Hematopoietic multipotent progenitor cell treated with erythropoietin and hydrocortisone succinate and interleukin-3 and kit ligand, for 17 days (in vitro differentiated cells): ENCODE data around the gene MRPS18B.

Source experiments
- DNase-seq: peaks from one replicate; pipeline ENCODE4 v3.0.0-alpha.2; 2015; ENCODE audit warnings: low spot score

MRPS18B gene

DNA sequence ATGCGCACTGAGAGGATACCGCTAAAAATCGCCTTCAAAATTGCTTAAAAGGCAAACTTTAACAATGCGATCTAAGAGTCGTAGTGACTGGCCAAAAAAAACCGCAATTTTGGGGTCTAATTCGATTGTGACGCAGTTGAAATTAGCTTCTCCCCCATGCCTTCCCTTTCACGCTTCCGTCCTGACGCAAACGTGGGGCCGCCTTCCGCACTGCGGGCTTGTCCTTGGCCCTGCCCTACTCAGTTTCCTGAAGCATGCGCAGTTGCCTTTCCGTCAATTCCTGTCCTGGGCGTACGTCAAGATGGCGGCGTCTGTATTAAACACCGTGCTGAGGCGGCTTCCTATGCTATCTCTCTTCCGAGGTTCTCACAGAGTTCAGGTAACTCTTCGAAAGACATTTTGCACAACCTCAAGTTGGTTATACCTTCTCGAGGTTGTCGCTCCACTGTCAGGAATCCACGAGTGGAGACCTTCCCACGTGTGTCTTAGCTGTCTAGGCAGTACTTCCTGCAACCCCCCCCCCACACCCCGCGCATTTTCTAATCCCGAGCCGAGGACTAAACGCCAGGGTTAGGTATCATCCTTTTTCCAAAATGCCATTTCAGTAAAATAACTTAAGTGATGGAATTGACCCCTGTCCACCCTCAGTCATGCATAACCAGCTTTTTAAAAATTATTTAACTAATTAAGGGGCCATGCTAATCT lies at the start of gene MRPS18B:
MRPS18B (plus strand) TSS at position 276 of the 705 bp plus-strand sequence; CDS start at position 302, 26 bp downstream.
- DNase-seq, result peak; percentile 99

DNA sequence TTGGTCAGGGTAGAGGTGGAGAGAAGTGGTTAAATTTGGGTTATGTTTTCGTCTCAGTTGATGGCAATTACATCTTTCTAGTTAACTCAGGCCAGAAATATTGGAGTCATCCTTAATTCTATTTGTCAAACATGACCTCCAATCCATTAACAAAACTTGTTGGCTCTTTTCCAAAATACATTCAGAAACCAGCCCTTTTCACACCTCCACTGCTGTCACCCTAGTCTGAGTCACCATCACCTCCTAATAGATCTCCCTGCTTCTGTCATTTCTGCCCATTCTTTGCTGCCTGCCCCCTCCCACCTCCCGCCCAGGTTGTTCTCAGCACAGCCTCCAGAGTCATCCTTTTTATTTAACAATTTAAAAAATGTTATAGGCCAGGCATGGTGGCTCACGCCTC lies 49.4 kb upstream of the MRPS18B start:
- DNase-seq, result no peak

DNA sequence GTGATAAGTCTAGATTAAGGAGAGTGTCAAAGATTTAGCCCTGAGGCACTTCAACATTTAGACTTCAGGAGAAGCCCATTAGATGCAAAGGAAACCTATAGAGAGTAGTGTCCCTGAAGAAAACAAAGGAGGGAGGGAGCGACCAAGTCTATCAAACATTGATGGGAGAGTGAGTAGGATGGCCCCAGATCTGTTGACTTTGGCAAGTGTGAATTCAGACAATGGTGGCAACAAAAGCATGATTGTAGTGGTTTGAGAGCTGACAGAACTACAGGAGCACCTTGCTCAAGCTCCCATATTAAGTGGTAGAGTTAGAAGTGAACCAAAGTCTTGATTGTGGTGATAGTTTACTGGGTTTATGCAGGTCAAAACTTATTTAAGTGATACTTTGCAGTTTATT lies 47.4 kb upstream of the MRPS18B start:
- DNase-seq, result no peak

DNA sequence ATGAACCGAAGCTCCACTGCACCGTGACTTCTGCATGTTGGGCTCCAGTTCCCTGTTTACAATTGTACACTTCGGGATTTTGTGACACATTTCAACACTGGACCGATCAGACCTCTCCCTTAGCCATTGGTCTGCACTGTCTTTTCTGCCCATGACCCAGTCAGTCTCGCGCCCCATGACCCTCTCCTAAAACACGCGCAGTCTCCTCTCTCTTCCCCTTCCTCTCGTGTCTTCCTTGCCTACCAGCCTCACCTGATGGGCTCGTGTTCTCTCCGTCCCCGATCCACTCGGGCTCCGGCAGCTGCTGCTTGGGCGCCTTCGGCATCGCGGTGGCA lies 46.9 kb upstream of the MRPS18B start:
- no peak for DNase-seq

DNA sequence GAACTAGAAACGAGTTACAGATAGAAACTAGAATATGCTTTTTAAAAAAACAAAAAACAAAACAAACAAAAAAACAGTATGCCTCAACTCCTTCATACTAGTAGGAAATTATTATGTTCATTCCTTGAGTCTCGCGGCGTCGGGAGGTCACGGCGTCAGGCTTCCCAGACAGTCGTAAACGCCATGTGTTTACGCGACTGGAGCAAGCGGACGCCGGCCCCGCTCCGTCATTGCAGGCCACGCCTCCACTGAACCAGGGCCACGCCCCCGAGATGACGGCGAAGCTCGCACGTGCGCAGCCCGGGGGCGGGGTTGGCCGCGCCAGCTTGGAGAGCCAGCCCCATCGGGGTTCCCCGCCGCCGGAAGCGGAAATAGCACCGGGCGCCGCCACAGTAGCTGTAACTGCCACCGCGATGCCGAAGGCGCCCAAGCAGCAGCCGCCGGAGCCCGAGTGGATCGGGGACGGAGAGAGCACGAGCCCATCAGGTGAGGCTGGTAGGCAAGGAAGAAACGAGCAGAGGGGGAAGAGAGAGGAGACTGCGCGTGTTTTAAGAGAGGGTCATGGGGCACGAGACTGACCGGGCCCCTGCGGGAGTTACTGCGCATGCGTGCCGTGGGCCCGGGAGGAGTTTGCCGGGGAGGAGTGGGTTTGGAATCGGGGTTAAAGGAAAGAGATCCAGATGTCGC lies 46.4 kb upstream of the MRPS18B start, which contains the start of gene ABCF1:
ABCF1 (plus strand) TSS at position 368 of the 687 bp plus-strand sequence; CDS start at position 414, 46 bp downstream.
- DNase-seq, result peak; percentile 99

DNA sequence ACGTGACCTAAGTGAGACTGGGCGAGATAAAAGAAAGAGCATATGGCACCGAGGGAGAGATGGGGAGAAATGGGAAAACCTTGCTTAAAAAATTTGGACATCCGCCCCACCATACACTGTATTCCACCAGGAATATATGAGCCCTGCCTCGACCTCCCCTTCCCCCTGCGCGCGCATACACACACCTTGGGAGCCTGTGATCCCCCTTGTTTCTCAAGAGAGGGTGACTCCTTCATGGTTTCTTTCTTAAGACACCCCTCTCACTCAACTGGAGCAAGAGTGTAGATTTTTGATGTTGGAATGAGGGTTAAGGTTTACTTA lies 45.9 kb upstream of the MRPS18B start:
- DNase-seq, result no peak

DNA sequence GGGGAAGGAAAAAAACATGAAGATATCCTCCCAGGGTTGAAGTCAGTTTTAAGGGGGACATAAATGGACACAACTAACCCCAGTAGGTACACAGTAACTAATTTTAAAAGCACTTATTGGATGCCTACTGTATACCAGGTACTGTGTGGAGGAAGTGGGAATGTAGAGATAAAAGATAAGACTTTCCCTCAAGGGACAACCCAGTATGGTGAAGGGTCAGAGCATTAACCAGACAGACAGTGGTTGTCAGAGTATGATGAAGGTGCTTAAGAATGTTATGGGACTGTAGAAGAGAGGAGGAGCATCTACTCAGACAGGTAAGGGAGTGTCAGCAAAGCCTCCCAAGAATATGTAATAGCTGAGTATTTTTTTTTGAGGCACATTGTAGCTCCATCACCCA lies 45.5 kb upstream of the MRPS18B start:
- DNase-seq, result no peak

DNA sequence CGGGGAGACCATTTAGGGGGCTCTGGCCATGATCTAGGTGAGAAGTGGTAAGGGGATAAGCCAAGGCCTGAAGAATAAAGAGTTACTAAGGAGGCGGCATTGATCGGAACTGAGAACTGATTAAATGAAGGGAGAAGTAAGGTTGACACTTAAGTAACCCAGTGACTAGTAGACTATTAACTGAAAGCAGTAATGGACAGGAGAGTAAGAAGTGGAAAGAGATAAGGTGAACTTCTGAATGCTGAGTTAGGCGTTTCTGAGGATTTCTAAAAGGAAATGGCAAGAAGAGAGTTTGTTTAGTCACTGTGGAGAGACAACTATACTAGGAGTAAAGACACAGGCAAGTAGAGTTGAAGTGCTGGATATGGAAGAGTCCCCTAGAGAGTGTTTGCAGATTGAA lies 44.5 kb upstream of the MRPS18B start:
- DNase-seq, result no peak

DNA sequence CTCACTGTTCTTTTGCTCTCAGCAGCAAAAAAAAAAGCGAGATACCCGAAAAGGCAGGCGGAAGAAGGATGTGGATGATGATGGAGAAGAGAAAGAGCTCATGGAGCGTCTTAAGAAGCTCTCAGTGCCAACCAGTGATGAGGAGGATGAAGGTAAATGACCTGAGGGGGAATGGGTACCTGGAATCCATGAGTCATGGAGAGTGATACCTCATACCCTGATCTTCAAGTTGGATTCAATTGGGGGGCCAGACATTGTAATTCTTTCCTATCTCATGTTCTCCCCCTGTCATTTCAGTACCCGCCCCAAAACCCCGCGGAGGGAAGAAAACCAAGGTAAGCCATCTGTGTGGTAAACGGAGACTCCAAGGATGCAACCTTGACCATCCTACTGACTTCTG lies 39.6 kb upstream of the MRPS18B start:
- DNase-seq, result no peak

DNA sequence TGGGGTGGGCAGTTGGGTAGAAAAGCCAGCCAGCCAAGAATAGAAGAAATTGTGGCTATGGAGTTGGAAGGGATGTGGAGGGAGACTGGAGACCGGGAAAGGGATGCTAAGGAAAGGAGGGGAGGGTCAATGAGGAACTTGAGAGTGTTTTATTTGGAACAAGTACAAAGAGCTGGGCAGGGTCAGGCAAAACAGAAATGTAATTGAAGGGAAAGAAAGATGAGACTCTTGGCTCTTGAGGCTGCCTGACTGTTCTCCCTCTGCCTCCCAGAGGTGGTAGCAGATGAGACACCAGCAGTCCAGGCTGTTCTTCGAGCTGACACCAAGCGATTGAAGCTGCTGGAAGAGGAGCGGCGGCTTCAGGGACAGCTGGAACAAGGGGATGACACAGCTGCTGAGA lies 33.7 kb upstream of the MRPS18B start:
- no peak for DNase-seq

DNA sequence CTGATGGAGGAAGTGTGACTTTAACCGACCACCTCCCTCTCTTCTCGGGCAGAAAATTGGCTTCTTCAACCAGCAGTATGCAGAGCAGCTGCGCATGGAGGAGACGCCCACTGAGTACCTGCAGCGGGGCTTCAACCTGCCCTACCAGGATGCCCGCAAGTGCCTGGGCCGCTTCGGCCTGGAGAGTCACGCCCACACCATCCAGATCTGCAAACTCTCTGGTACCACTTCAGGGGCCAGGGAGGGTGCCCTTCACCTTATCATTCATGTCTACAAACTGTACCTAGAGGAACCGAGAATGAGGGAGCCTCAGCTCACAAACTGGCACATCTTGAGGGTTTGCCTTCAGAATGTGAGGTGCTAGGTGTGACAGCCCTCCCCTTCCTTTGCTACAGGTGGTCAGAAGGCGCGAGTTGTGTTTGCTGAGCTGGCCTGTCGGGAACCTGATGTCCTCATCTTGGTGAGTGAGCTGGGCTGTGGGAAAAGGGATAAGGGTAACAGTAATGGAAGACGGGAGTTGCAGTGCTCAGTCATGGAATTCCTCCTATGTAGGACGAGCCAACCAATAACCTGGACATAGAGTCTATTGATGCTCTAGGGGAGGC lies 27.8 kb upstream of the MRPS18B start:
- no peak for DNase-seq

DNA sequence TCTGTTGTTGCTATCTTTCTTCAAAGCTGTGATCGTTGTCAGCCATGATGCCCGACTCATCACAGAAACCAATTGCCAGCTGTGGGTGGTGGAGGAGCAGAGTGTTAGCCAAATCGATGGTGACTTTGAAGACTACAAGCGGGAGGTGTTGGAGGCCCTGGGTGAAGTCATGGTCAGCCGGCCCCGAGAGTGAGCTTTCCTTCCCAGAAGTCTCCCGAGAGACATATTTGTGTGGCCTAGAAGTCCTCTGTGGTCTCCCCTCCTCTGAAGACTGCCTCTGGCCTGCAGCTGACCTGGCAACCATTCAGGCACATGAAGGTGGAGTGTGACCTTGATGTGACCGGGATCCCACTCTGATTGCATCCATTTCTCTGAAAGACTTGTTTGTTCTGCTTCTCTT lies 27.1 kb upstream of the MRPS18B start:
- DNase-seq, result no peak

DNA sequence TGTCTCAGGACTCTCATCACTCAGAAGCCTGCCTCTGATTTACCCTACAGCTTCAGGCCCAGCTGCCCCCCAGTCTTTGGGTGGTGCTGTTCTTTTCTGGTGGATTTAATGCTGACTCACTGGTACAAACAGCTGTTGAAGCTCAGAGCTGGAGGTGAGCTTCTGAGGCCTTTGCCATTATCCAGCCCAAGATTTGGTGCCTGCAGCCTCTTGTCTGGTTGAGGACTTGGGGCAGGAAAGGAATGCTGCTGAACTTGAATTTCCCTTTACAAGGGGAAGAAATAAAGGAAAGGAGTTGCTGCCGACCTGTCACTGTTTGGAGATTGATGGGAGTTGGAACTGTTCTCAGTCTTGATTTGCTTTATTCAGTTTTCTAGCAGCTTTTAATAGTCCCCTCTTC lies 26.6 kb upstream of the MRPS18B start:
- DNase-seq, result peak; percentile 63

DNA sequence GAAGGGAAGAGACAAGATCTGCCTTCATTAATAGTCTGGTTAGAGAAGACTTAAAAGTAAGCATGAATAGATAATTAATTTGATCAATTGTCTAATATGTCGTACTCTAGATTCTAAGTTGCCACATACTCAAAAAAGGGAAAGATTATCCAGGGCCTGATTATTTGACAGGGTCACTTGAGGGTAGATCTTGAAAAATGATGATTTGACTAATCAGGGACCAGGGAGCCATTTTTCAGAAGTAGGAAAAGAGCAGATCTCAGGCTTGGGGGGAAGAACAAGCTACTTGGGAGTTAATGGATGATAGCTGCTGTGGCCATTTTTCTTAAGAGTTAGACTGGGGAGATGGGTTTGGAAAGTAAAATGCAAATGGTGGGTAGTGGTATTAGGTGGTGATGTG lies 25.4 kb upstream of the MRPS18B start:
- no peak for DNase-seq

DNA sequence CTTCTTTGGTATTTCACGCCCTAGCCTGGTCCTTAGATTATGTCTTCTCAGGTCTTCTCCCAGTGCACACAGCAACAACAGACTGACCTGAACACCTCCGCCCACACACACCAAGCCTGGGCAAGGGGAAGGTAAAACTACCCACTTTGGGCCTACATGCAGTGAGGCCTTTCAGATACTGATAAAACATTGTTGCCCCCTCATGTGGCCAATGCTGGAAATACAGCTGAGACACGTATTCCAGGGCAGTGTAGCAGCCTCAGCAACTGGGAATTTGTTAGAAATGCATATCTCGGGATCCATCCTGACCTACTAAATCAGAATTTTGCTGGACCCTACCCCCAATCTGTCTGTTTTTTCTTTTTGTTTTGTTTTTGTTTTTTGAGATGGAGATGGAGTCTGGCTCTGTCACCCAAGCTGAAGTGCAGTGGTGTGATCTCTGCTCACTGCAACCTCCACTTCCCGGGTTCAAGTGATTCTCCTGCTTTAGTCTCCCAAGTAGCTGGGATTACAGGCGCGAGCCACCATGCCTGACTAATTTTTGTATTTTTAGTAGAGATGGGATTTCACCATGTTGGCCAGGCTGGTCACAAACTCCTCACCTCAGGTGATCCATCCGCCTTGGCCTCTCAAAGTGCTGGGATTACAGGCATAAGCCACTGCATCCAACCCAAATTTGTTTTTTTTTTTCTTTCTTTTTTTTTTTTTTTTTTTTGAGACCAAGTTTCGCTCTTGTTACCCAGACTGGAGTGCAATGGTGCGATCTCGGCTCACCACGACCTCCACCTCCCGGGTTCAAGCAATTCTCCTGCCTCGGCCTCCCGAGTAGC lies 20.1 kb upstream of the MRPS18B start:
- DNase-seq, result peak; percentile 89

DNA sequence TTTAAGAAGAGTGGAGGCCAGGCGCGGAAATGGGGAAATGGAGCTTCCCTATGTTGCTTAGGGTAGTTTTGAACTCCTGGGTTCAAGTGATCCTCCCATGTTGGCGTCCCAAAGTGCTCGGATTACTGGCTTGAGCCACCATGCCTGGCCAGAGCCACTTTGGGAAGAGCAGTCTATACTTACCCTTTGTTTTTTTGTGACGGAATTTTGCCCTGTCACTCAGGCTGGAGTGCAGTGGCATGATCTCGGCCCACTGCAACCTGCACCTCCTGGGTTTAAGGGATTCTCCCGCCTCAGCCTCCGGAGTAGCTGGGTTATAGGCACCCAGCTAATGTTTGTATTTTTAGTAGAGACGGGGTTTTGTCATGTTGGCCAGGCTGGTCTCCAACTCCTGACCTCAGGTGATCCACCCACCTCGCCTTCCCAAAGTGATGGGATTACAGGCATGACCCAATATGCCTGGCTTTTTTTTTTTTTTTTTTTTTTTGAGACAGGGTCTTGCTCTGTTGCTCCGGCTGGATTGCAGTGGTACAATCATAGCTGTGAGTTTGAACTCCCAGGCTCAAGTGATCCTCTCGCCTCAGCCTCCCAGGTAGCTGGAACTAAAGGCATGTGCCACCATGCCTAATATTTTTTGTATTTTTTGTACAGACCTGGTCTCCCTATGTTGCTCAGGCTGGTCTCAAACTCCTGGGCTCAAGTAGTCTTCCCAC lies 18.6 kb upstream of the MRPS18B start:
- no peak for DNase-seq

DNA sequence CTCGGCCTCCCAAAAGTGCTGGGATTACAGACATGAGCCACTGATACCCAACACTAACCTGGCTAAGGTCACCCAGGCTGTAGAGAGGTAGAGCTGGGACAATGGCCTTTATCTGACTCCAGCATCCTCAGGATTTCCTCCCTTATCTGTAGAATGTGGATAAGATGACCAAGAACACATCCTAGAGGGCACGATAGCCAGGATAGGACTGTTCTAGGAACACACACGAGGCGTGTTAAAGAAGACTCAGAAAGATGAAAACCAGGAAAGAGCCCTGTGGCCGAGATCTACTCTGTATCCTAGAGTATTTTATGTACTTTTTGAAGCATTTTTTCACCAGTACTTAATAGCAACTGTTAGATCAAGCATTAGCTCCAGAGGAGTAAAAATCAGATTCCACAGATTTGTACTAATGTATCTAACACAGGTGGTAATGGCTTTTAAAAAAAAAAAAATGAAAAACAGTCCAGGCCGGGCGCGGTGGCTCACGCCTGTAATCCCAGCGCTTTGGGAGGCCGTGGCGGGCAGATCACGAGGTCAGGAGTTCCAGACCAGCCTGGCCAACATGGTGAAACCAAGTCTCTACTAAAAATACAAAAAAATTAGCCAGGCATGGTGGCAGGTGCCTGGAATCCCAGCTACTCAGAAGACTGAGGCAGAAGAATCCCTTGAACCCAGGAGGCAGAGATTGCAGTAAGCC lies 17.9 kb upstream of the MRPS18B start:
- DNase-seq, result no peak

DNA sequence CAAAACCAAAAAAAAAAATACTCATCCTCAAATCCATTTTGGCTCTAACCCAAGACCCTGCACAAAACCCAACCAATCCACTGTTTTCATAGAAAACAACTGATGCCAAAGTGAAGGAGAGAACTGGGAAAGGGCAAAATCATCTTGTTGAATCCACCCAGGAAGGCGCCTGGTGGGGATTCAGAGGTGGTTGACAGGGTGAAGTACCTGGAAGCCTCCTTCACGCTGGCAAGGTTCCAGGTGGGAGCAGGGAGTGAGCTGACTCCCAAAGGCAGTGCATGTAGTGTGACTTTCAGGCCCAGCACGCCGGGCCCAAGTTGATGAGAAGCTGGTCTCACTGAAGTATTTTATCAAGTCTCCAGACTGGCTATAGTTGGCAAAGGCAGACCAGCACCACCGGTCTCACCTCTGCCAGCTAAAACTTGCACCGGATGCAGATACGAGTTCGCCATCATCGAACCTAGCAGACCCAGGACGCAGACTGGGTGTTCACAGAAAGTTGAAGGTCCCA lies 17.1 kb upstream of the MRPS18B start:
- DNase-seq, result no peak

DNA sequence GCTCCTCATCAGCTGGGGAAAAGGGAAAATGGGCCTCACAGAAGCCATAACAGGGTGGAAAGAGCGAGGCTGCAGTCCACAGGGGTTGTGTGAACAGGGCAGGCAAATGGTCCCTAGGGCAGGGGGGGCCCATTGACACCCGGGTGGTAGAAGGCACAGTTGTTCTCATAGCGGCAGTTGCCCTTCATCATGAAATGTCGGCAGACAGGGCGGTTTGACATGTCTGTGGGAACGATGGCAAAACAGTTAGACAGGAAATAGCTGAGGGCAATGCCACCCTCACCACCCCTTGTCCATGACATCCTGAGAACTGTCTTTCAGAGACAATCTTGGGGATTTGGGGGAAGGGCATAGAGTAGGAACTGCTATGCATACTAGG lies 16.2 kb upstream of the MRPS18B start:
- no peak for DNase-seq

DNA sequence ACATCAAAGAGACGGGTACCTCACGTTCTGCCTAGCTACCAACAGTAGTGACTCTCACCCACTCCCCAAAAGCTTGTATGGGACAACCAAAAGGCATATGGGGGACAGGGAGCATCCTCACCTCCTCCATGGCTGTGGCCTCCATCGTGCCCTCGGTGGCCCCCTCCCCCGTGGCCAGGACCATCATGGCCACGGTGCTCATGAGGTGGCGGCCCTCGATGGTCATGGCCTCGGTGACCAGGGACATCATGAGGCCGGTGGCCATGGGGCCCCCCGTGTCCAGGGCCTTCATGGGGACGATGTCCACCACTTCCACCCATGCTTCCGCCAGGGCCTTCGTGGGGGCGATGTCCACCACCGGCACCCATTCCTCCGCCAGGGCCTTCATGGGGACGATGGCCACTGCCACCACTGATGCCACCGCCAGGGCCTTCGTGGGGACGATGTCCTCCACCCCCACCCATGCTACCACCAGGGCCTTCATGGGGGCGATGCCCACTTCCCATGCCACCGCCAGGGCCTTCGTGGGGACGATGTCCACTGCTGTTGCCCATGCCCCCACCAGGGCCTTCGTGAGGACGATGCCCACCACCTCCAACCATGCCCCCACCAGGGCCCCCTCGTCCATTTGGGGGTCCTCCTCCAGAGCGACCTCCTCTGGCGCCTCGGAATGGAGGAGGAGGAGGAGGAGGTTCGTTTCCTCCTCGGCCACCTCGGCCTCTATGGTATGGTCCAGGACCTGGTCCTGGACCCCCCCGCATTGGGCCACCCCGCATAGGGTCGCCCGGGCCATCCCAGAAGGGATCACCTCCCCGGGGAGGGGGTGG lies 15.6 kb upstream of the MRPS18B start:
- no peak for DNase-seq
